Cardiac septum (tissue), 1 donor: ENCODE results near the gene F10. TPM values are rescaled to one million over a fixed set of nuclear protein-coding genes. Genes with fewer than 3 reads are reported as not detected.
"Not testable (repeated sequence)": the region's sequence is repeated elsewhere in the genome, so short reads cannot be mapped to it uniquely, and the experiment has no call there.

Experiments
- DNase-seq: peaks from one replicate; pipeline ENCODE4 v3.0.0-alpha.2; 2020; ENCODE audit warnings: low spot score
- intact Hi-C: fragments of 100-400 bp; cut with DNase I; formaldehyde crosslinking; loops from one replicate; pipeline ENCODE4 v1.14.0; 2022
- total RNA-seq: library from RNA; stranded (reverse); fragmentation: NEBNext Ultra II Directional; extraction: Animal tissue kit (Norgen Biotek cat#: 25700); gene quantifications from one replicate; pipeline ENCODE4 v1.2.1, GENCODE V29; 2021
- donor health status: DM: no; HTN: no; CAD: no.

F10 gene
- total RNA-seq, 1 donor from 2014 or later, result 13.7 TPM

GRCh38 chr13:113096745-113097305, 25.8 kb upstream of the F10 start:
- DNase-seq, result no peak
- intact Hi-C loops, result no loop called here

GRCh38 chr13:113097651-113098050, 24.9 kb upstream of the F10 start:
- no peak for DNase-seq
- intact Hi-C loops, result no loop called here

DNA sequence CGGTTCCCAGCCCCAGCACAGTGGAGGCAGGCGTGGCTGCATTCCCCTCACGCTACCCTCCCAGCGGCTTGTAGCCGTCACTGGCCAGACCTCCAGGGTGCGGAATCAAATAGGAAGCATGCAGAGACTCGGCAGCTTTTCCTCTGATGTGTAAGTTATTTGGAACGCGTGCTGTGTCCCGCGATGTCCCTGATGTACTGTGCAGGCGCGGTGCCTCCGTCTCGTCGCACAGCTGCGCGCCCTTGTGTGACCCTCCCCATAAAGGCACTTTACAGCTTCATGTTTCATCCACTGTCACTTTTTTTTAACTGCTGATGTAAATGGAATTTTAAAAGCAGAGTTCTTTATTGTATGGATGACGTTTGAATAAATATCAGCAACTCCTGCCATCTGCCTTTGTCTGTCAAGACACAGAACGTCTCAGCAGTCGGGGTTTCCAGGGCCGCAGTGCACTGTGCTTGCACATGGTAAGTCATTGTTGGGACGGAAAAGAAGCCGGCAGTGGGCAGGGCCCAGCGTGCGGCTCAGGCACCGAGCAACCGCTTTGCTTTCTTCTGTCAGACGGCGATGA, 24.4 kb upstream of the F10 start:
- intact Hi-C loops, result no loop called here
- DNase-seq, result no peak

GRCh38 chr13:113099142-113099541, 23.5 kb upstream of the F10 start:
- DNase-seq, result no peak

DNA sequence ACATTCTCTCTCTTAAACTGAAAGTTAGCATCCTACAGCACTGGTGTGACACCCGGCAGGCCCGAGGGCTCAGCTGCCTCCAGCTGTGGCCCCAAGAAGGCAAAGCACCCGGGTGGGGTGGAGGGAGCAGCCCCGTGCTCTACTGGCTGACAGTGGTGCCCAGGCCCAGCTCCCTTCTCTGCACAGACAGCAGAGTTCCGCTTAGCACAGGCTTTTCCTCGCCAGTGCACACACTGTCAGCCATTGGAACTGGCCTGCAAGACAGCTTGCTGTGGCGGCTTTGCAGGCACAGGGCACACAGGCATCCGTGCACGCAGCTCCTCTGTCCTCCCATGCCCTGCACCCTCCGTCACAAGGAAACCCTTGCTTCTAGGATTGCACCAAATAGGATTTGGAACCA, 20.3 kb upstream of the F10 start:
- DNase-seq, intact Hi-C loops: not testable (repeated sequence)

More at GRCh38 chr13:113099142-113099541, 23.5 kb upstream of the F10 start:
- intact Hi-C loops, result no loop called here

GRCh38 chr13:113102727-113103126, 19.9 kb upstream of the F10 start:
- DNase-seq, result no peak
- intact Hi-C loops, result no loop called here

GRCh38 chr13:113103646-113104045, 19.0 kb upstream of the F10 start:
- DNase-seq, result no peak
- intact Hi-C loops, result no loop called here

- DNase-seq, result no peak
- intact Hi-C loops, result no loop called here
Observed at GRCh38 chr13:113105032-113105920, 17.3 kb upstream of the F10 start, which contains the start of gene F7. Gene F7 (plus strand): TSS chr13:113105791. CDS start chr13:113105842, 51 bp downstream.

GRCh38 chr13:113105921-113106452, 16.6 kb upstream of the F10 start:
- intact Hi-C loops, result no loop called here
- DNase-seq, result no peak

- intact Hi-C loops, result no loop called here
- DNase-seq, result no peak
Observed at GRCh38 chr13:113106711-113107351, 15.8 kb upstream of the F10 start.

DNA sequence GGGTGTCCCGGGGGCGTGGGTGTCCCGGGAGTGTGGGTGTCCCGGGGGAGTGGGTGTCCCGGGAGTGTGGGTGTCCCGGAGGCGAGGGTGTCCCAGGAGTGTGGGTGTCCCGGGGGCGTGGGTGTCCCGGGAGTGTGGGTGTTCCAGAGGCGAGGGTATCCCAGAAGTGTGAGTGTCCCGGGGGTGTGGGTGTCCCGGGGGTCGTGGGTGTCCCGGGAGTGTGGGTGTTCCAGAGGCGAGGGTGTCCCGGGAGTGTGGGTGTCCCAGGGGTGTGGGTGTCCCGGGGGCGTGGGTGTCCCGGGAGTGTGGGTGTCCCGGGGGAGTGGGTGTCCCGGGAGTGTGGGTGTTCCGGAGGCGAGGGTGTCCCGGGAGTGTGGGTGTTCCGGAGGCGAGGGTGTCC, 14.1 kb upstream of the F10 start:
- intact Hi-C loops, DNase-seq: not testable (repeated sequence)

DNA sequence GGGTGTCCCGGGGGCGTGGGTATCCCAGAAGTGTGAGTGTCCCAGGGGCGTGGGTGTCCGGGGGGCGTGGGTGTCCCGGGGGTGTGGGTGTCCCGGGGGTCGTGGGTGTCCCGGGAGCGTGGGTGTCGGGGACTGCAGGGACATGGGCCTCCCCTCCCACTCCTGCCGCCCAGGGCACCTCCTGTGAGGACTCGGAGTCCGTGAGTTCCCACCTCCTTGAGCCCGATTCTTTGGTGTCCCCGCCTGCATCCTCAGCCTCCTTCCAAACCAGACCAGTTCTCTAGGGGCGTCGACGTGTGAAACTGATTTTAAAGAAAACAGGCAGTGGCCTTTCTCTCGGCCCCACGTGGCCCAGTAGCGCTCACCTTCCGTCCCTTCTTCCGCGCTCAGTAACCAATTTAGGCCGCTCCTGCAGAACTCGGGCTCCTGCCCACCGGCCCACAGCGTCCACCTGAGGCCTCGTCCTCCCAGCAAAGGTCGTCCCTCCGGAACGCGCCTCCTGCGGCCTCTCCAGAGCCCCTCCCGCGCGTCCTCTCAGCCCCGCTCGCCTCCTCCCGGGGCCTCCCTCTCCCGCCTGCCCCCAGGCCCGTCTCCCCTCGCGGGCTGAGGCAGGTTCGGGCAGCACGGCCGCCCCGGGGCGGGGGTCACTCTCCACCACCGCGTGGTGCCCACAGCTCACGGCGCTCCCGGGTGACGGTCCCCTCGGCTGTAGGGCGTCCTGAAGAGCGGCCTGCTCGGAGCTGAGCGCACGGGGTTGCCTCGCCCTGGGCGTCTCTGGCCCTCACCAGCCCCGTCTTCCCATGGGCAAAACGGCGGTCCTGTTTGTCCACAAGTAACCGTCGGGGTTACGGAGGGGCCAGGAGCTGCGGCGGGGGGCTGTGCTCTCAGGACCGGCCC, 13.2 kb upstream of the F10 start:
- DNase-seq, result peak; percentile 49
- intact Hi-C loops, result no loop called here

DNA sequence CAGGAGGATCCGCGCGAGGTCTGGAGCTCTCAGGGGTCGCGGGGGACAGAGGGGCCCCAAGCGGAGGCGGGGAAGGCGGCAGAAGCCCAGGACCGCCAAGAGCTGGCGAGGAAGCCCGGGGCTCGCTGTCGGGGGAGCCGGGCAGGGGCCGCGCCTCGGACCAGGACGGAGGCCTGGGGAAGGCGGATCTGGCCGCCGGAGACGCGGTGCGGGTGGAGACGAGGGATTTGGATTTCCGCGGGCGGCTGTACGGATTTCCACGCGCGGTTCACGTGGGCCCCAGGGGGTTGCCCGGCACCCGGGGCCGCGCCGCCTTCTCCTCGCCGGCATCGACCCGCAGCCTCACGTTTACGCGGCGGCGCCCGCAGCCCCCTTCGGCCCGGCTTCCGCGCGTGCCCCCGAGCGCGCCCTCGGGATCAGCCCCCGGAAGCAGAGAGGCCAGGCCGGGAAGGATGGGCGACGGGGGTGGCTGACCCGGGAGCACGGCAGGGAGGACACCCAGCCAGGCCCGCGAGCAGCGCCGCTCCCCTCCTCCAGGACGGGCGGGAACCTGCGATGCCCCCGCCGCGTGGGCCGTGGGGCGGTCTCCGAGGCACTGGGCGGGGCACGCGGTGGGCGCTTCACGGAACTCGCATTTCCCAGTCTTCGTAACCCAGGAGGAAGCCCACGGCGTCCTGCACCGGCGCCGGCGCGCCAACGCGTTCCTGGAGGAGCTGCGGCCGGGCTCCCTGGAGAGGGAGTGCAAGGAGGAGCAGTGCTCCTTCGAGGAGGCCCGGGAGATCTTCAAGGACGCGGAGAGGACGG, 12.3 kb upstream of the F10 start:
- intact Hi-C loops, result no loop called here
- peak; percentile 69 for DNase-seq

GRCh38 chr13:113110852-113111315, 11.7 kb upstream of the F10 start:
- peak; percentile 49 for DNase-seq
- intact Hi-C loops, result no loop called here

DNA sequence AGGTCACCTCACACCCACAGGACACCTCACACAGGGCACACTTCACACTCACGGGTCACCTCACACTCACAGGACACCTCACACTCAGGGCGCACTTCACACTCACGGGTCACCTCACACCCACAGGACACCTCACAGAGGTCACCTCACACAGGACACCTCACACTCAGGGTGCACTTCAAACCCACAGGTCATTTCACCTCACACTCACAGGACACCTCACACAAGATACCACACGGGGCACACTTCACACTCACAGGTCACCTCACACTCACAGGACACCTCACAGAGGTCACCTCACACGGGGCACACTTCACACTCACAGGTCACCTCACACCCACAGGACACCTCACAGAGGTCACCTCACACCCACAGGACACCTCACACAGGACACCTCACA, 10.8 kb upstream of the F10 start:
- DNase-seq, intact Hi-C loops: not testable (repeated sequence)

DNA sequence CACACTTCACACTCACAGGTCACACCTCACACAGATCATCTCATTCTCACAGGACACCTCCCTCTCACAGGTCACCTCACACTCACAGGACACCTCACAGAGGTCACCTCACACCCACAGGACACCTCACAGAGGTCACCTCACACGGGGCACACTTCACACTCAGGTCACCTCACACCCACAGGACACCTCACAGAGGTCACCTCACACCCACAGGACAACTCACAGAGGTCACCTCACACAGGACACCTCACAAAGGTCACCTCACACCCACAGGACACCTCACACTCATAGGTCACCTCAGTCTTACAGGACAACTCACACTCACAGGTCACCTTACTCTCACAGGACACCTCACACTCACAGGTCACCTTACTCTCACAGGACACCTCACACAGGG, 10.1 kb upstream of the F10 start:
- DNase-seq, result peak; percentile 27
- intact Hi-C loops, result not testable (repeated sequence)

GRCh38 chr13:113112893-113113845, 9.4 kb upstream of the F10 start:
- intact Hi-C loops, result no loop called here
- peak; percentile 66 for DNase-seq
